ENCODE measurements around the gene TBC1D16.

DNA sequence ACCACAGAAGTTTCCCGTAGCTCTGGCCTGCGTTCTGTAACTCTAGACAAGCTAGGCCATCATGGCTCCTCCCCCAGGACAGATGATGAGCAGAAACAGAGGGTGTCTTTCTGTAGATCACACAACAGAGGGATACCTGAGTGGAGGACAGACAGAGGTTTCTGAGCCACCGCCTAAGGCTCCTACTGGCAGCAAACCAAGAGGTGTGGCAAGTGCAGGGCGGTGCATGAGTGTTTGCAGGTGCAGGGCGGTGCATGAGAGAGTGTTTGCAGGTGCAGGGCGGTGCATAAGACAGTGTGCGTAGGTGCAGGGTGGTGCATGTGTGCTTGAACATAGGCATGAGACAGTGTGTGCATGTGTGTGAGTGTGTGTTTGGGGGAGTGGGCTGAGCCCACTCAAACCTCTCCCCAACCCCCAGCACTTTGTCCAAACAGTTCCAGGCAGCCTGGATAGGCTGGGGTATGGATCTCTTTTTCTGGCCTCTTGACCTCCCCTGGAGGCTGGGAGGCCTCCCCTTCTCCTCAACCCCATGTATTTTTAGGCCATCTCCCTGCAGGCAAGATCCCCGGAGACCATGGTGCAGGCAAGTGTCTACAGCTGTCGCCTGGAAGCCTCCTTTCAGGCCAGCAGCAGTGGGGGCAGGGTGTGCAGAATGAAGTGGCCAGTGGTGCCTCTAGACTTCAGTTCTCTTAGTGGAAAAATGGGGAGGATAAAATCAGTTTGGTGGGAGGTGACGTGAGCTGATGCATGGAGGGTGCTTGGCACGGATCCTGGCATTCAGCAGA lies 143.0 kb downstream of the TBC1D16 start:
- TF ChIP-seq, protein P1, sequence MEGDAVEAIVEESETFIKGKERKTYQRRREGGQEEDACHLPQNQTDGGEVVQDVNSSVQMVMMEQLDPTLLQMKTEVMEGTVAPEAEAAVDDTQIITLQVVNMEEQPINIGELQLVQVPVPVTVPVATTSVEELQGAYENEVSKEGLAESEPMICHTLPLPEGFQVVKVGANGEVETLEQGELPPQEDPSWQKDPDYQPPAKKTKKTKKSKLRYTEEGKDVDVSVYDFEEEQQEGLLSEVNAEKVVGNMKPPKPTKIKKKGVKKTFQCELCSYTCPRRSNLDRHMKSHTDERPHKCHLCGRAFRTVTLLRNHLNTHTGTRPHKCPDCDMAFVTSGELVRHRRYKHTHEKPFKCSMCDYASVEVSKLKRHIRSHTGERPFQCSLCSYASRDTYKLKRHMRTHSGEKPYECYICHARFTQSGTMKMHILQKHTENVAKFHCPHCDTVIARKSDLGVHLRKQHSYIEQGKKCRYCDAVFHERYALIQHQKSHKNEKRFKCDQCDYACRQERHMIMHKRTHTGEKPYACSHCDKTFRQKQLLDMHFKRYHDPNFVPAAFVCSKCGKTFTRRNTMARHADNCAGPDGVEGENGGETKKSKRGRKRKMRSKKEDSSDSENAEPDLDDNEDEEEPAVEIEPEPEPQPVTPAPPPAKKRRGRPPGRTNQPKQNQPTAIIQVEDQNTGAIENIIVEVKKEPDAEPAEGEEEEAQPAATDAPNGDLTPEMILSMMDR (conservative IDR thresholded peaks at IDR 0.05; ENCODE audit: low read length): no peak
- no peak for TF ChIP-seq EZH2phosphoT487 (IDR thresholded peaks at IDR 0.05; ENCODE audit: borderline replicate concordance, low read depth, low read length)

Data from OCI-LY7 (cell line).